ENCODE measurements around the gene KLHL13. TPM values are rescaled to one million over a fixed set of nuclear protein-coding genes. Genes with fewer than 3 reads are reported as not detected.
"Not testable (repeated sequence)": the region's sequence is repeated elsewhere in the genome, so short reads cannot be mapped to it uniquely, and the experiment has no call there.

The KLHL13 gene, protein sequence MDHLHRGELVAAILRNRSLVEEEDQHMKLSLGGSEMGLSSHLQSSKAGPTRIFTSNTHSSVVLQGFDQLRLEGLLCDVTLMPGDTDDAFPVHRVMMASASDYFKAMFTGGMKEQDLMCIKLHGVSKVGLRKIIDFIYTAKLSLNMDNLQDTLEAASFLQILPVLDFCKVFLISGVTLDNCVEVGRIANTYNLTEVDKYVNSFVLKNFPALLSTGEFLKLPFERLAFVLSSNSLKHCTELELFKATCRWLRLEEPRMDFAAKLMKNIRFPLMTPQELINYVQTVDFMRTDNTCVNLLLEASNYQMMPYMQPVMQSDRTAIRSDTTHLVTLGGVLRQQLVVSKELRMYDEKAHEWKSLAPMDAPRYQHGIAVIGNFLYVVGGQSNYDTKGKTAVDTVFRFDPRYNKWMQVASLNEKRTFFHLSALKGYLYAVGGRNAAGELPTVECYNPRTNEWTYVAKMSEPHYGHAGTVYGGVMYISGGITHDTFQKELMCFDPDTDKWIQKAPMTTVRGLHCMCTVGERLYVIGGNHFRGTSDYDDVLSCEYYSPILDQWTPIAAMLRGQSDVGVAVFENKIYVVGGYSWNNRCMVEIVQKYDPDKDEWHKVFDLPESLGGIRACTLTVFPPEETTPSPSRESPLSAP
- 54.8 TPM for polyA plus RNA-seq (ENCODE audit: insufficient read length)

DNA sequence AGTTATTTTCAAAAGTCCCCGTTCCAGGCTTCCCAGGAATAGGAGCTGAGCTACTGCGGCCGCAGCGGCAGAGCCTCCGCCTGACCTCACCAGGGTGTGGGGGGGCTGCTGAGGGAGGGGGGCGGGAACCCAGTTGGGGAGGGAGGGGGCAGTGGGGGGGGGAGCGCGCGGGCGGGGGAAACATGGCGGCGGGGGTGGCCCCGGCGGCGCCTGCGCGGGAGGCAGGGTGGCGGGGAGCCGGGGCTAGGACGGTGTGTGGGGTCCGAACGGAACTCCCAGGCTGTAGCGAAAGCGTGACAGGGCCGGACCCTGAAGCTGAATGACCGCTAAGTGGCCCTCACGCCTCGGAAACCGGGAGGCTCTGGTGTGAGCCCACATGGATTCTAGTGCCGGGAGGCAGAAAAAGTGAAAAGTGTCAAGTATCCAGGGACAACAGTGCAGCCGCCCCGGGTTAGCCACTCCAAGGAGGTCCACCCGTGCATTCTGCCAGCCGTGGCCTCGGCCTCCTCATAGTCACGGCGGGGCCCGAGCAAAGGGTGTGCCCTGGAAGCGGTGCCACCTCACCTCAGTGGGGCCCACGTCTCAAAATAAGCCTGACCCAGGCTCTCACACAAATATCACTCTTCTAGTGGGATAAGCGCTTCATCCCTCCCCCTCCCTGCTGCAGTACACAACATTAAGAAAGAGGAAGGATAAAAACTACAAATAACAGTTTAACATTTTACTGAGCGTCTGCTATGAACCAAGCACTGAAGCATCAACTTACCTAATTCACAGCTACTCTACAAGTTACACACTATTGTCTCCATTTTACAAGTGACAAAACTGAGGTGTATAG is at the start of gene KLHL13:
TSS of gene KLHL13 (minus strand) at position 98 of the 838 bp plus-strand sequence. CDS start 88,337 bp downstream, outside the sequence.
- DNase-seq, result peak; percentile 68

GRCh38 chrX:118164138-118164537 is 47.5 kb upstream of the KLHL13 start:
- DNase-seq, result no peak

DNA sequence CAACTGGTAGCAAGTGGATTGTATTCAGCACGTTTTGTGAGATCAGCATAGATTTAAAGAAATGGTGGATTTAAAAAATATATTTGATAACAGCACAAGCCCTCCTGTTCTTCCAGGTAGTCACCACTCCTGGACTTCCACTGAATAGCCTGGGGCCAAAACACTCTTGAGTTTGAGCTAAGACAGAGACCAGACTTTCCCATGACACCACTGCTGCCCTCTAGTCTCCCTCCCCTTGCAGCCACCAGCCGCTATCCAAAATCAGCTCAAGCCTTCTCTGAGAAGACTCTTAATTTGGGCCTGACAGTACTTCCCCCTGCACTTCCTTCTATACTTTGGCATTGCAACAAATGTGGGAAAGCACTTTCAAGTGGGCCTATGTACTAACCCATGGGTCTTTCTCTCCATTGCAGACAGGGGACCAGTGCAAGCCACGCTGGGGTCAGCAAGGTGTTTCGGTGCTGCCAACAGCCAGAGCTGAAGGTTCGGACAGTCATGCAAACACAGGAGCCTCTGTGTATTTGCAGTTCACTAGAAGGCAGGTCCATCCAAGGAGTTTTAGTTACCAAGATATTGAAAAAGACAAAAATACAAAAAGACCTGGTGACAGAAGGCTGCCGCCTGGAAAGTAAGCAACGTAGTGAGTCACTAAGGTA is 40.5 kb upstream of the KLHL13 start:
- DNase-seq, result no peak

DNA sequence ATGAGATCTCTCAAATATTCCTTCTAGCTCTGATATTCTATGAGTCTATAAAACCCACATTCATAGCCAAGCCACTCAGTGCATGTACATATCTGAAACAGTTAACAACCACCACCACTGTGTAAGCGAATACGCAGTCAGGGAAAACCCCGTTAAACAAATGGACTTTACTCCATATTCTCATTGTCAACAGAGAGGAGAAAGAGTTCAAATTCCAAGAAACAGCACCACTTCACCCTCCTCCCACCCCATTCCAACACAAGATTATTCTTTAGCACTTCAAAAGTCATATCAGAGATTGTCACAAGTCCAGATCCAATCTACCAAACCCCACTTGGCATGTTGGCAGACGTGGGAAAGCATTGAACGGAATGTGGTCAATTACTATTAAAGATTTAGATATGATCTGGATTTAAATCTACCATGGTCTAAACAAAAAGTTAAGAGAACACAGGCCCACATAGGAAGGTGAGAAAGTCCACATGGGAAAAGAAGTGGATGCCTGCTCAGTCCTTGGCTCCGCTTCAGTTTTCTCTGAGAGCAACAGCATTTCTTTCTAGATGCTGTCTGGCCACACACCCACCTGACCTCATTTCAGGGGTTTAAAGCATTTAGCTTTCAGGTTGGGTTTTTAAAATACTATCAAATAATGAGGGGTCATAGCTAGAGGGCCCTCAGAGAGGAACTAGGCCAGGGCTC is 39.8 kb upstream of the KLHL13 start:
- no peak for DNase-seq

GRCh38 chrX:118153270-118153669 is 36.7 kb upstream of the KLHL13 start:
- DNase-seq, result no peak

DNA sequence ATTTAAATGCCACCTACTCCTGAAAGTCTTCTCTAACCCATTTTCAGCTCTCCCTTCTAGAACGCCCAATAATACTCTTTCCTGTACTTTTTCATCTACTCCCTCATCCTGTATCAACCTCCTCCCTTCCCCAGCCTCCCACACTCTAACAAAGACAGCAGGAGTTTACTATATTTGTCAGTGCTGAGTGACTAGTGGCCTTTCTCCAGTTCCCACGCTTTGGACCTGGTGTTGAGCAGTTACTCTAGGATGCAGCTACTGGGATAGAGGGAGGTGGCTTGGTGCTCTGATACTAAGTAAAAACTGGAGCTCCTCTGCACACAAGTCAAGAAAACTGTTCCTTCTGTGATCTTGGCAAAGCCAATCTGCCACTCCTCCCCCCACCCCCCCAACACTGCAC is 36.1 kb upstream of the KLHL13 start:
- DNase-seq, result no peak

DNA sequence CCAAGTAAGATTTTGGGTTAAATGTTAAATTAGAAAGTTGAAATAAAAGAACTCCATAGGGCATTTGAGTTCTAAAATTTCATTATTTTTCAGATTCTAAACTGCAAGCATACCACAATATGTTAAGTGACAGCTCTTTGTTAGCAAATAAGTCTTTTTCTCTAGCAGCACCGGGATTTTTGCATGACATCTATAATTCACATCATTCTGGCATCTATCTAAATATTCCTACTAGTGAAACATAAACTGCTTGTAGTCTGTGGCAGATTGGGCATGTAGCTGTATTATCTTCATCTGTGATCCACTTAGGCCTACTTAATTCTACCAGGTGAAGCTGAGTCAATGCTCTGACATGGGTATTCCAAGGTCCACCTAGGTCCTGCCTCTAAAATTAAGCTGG is 32.1 kb upstream of the KLHL13 start:
- DNase-seq, result no peak

GRCh38 chrX:118147771-118148170 is 31.2 kb upstream of the KLHL13 start:
- DNase-seq, result not testable (repeated sequence)

- no peak for DNase-seq
Observed at GRCh38 chrX:118143578-118143977, 27.0 kb upstream of the KLHL13 start.

DNA sequence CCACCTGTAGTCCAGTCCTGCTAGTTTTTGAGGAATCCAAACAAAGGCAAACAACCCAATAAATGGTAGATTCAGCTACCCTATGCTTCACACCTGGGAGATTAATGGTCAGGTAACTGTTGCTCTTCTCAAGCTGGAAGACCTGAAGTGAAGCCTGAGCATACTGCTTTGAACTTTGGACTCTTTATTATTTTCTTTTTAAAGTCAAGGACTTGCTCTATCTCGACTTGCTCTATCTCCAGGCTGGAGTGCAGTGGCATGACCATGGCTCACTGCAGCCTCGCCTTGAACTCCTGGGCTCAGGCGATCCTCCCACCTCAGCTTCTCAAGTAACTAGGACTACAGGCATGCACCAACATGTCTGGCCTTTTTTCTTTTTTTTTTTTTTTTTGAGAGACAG is 14.7 kb upstream of the KLHL13 start:
- DNase-seq, result no peak

DNA sequence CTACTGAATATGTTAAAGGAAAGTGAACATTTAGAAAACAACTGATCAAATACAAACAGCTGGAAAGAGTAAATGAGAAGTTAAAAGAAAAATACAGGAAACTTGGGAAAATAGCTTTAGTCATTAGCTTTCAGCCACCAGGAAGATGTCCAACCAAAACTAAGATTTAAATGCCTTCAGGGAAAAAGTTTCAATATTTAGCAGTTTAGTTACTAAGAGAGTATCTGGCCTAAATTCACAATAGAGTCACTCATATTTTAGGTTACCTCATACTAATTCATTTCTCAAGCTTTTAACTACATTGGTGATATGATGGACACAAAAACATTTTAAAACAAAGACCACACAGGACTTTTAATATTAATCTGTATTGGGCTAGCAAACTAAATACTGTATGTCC is 13.1 kb upstream of the KLHL13 start:
- no peak for DNase-seq

DNA sequence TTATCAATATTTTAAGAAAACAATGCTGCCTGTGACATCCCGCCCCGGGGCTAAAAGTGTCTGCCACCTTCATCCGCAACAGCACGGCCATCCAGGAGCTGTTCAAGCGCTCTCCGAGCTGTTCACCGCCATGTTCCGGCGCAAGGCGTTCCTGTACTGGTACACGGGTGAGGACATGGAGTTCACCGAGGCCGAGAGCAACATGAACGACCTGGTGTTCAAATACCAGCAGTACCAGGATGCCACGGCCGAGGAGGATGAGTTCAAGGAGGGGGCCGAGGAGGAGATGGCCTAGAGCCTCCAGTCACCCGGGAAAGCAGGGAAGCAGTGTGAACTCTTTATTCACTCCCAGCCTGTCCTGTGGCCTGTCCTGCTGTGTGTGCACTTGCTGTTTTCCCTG is 12.1 kb upstream of the KLHL13 start:
- DNase-seq, result no peak

DNA sequence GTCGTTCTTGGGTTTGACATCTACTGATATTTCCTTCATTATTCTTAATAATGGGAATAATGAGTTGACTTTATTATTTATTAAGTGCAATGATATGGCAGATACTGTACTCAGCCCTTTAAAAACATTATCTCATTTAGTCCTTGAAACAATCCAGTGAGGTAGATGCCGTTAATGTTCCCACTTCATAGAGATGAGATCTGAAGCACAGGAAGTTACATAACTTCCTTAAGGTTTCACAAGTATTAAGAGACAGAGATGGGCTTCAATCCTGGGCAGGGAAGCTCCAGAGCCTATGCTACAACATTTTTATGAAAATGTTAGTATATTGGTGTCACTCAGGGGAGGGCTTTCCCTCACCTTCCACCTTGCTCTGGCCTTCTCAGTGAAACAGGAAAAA is 9.7 kb upstream of the KLHL13 start:
- no peak for DNase-seq

- DNase-seq, result not testable (repeated sequence)
Observed at GRCh38 chrX:118124243-118124642, 7.6 kb upstream of the KLHL13 start.

DNA sequence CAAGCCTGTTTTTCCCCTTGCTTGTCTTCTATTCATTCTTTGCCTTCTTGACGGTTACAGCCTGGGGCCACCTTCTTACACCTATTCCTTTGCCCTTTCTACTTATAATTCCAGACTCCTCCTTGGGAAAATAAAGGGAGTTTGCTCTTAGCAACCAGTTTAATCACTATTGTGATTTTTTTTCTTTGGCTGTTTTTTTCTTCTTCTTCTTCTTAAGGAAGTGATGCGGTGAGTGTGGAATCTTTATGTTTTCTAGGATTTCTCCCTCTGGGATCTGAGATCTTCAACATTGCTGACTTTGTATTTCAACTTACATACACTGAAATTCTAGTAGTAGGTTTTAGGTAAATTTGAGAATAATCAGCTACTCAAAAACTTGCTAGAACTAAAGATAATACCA is 1.1 kb upstream of the KLHL13 start:
- no peak for DNase-seq

DNA sequence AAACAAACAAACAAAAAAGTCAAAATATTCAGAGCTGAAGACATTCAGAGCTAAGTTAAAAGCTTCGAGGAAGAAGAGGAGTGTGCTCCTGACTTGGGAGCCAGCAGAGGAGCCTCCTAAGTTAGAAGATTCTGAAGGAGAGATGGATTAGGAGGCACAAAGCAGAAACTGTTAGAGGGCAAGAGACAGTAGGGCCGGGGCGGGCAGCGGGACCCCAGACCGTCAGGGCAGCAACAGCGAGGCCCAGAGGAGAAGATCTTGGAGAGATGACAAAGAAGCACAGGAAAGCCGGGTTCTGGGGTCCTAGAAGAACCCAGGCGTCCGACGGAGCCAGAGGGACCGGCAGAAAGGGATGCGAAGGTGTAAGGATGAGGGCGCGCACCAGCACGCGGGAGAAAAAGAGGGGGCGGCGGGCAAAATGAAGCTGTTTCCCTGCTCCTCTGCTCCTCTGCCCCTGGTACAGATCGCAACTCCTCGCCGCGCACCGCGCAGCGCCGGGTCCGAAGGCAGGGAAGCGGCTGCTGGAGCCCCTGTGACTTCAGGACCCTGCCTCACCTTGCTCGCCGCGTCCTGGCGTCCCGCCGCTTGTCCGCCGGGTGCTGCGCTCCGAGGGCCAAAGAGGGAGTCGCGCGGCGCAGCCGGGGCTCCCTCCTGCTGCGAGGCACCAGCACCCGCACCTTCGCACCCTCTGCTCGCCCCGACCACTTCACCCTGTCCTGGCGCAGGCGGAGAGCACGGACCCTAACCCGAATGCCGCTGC is 477 bp downstream of the KLHL13 start:
- no peak for DNase-seq

- no peak for DNase-seq
Observed at GRCh38 chrX:118114971-118115370, 1.6 kb downstream of the KLHL13 start.

DNA sequence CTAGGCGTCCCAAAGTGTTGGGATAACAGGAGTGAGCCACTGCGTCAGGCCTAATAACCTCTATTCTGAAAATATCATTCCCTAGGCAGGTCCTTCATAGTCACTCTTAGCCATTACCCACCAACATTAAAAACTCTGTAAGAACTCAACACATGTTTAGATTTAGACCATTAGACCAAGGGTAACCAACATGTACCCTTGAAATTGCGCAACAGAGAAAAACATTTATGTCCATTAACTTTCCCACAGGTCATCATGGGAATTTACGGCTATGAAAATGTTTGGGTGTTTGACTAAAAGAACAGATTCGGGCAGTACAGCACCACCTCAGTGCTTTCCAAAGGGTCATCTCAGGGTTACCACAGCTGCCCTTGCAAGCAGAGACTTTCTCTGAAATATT is 7.5 kb downstream of the KLHL13 start:
- DNase-seq, result no peak

DNA sequence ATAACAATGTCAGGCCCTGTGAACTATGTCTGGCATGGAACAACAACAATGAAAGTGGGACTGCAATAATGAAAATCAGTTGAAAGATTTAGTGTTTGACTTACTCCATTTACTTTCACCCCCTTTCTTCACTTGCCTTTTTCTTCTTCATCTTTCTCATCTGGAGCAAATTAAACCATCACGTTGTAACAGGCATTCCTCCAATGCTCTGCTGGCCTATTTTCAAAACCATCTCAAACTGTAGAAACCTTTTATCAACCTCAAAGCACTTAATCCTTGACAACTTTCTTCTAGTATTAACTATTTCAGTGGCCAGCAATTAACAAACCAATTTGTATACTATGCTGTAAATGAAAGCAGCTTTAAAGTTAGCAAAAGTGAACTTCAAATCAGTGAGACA is 8.3 kb downstream of the KLHL13 start:
- DNase-seq, result no peak

- DNase-seq, result no peak
Observed at GRCh38 chrX:118100091-118100490, 16.5 kb downstream of the KLHL13 start.

GRCh38 chrX:118088084-118088483 is 28.5 kb downstream of the KLHL13 start:
- DNase-seq, result no peak

All from hindlimb muscle (tissue), 1 donor.